ENCODE results near the gene PDE7B.

DNA sequence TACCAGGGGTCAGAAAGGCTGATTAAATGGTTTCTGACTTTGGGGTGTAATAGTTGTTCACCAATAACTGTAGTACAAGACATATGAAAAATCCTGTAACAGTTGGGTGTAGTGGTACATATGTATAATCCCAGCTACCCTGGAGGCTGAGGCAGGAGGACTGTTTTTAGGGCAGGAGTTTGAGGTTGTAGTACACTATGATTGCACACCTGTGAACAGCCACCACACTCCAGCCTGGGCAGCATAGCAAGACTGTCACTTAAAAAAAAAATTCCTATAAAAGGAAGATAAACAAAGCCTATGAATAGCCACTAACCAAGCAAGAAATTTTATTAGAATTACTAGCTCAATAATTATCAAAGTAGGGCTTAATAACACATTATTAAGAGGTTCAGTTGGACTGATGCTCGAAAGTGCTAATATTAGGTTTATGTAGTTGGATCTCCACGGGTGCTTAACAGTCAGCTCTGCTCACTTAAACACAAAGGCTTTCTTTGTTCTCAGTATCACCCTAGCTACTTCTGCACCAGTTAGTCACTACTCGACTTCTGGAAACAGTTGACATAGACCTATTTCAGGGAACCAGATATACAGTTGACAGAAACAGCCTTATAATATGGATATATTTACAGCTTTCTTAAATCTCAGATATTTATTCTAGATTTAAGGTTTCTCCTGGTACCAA is 285.6 kb downstream of the PDE7B start:
- no peak for TF ChIP-seq YY1 (IDR thresholded peaks at IDR 0.05)
- TF ChIP-seq, protein P1, sequence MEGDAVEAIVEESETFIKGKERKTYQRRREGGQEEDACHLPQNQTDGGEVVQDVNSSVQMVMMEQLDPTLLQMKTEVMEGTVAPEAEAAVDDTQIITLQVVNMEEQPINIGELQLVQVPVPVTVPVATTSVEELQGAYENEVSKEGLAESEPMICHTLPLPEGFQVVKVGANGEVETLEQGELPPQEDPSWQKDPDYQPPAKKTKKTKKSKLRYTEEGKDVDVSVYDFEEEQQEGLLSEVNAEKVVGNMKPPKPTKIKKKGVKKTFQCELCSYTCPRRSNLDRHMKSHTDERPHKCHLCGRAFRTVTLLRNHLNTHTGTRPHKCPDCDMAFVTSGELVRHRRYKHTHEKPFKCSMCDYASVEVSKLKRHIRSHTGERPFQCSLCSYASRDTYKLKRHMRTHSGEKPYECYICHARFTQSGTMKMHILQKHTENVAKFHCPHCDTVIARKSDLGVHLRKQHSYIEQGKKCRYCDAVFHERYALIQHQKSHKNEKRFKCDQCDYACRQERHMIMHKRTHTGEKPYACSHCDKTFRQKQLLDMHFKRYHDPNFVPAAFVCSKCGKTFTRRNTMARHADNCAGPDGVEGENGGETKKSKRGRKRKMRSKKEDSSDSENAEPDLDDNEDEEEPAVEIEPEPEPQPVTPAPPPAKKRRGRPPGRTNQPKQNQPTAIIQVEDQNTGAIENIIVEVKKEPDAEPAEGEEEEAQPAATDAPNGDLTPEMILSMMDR (IDR thresholded peaks at IDR 0.05; ENCODE audit: low read depth, low read length, missing input control), result no peak
